Measurements from ENCODE around the gene ARHGEF6.

Gene ARHGEF6

DNA sequence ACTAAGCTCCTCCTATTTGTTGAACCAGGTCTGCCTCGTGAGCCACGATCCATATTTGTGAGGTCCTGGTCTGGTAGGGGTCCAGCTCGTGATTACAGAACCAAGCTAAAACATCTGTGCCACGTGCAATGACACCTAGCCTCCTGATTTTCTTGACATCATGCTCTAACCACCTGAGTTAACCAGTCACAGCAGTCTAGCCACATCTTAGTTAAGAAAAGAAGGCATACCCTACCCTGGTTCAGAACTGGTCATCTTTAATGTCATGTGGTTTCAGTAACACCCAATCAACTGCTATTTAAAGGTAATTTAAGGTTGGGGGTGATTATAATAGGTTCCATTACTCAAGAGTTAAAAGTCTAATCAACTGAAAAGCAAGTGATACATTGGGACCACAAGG lies 28.4 kb downstream of the ARHGEF6 start:
- Histone ChIP-seq H3K27ac (no peak overlapping the region), H3K4me3 (no peak overlapping the region)

GRCh38 chrX:136750364-136750763 lies 30.4 kb downstream of the ARHGEF6 start:
- H3K27ac ChIP-seq: no peak overlapping the region
- no peak overlapping the region for H3K4me3 ChIP-seq

DNA sequence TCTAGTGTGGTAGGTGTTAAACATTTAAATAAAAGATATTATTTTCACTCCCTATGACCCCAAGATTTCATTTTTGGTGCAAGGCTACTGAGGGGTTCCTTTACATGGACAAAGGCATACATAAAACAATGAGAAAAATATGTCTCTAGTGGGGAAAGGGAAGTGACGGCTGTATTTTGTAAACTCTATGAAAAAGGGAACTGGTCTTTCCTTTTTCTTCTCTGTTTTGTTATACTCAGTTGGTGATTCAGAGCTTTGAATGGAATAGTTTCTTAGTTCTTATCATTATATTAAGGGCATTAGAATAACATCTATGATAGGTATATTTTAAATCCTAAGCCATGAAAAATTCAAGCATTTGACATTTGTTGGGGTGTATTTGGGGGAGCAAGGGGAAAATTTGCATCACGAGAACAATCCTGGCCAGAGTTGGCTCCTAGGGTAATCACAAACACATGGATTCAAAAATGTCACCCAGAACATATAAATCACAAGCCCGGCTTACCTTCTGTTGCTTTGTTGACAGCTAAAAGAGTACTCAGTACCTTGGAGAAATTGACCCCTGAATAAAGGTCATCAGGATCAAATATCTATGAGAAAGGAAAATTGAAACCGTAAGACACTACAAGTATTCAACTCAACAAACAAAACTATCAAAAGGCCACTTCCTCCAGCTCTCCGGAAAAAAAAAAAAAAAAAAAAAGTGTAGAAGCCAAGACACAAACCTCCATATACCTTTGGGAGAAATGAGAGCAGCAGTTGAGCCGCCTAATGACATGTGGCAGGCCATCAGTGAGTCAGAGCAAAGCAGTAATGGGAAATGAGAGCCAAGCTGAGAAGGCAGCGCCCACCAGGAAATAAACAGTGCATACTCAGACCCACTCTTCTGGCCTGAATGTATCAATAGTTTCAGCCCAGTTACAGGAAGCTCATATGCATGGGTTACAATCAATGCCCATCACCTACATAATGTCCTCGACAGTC lies 33.4 kb downstream of the ARHGEF6 start:
- Histone ChIP-seq H3K27ac (peak overlapping the region in 8 of 21 experiments; percentile 16 to 55 (median 46)), H3K4me3 (no peak overlapping the region)

- H3K4me3 ChIP-seq: no peak overlapping the region
- peak overlapping the region in 4 of 21 experiments; percentile 29 to 55 (median 50) for H3K27ac ChIP-seq
These were observed 35.2 kb downstream of the ARHGEF6 start for GRCh38 chrX:136745215-136746173.

DNA sequence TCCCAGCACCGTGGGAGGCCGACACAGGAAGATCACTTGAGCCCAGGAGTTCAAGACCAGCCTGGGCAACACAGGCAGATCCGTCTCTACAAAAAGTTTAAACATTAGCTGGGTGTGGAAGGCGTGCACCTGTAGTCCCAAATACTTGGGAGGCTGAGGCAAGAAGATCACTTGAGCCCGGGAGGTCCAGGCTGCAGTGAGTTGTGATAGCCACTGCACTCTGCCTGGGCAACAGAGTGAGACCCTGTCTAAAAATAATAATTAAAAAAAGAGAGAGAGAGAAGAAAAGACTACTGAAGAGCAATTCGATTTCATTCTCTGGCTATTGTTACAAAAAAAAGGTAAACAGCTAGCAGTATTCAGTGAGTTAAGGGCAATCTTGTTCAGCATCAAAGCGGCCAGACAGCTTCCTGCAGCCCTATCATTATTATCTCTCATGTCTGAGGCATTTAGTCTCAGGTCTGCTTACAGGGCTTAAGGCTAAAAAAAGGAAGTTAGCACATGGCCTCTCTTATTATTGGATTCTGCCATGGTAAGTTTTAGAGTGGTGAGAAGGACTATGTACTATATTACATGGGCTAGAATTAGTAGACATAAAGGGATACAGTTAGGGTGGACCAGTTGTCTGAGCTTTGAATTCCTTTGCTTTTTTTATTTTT lies 37.9 kb downstream of the ARHGEF6 start:
- Histone ChIP-seq H3K4me3 (no peak overlapping the region), H3K27ac (no peak overlapping the region)

- no peak overlapping the region for H3K27ac ChIP-seq
- no peak overlapping the region for H3K4me3 ChIP-seq
These were observed 42.5 kb downstream of the ARHGEF6 start for GRCh38 chrX:136738049-136738729.

DNA sequence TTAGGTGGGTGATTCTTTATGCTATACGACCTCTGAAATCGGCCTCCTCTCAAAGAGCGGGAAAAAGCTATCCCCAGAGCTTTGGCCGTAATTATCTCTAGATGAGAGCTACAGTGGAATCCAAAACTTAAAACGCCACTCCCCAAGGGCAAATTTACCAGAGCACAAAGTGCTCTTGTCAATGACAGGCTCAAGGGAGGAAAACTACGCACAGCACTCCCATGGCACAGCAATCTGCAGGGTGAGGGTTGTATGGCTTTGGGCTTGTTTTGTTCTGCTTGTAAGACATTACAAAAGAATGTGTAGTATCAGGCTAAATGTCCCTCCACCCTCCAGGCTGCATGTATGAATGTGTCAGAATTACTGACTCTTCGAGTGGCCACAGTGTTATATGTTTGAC lies 44.0 kb downstream of the ARHGEF6 start:
- Histone ChIP-seq H3K27ac (no peak overlapping the region), H3K4me3 (no peak overlapping the region)

DNA sequence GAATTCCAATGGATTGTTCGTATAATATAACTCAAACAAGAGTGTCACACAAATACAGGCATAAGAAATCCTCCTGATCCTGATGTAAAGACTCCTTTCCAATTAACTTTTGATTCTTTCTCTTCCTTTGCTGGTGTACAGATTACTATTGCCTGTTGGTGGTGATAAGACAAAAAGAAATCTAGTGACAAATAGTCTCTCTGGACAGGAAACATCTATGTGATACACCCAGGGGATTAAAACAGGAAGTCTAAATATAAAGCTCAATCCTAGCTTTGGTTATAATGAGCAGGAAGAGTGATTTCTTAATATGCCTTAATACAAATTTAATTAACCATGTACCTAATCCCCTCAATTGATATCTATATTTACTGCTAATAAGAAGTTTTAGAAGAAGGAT lies 45.1 kb downstream of the ARHGEF6 start:
- Histone ChIP-seq H3K27ac (no peak overlapping the region), H3K4me3 (no peak overlapping the region)

DNA sequence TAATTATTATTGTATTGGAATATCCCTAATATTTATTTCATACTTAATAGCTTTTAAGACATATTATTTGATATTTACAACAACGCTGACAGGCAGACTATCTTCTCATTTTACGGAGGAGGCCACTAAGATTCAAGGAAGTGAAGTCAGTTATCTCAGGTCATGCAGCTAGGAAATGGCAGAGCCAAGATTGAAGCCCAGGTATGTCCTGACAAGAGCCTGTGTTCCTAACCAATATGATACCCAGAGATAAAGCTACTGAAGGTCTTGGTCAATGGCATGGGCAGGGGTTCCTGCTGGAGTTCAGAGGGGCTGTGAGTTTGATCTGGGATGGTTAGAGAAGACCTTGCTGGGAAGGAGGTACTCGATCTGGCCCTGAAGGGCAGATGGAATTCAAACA lies 47.1 kb downstream of the ARHGEF6 start:
- Histone ChIP-seq H3K27ac (no peak overlapping the region), H3K4me3 (no peak overlapping the region)

DNA sequence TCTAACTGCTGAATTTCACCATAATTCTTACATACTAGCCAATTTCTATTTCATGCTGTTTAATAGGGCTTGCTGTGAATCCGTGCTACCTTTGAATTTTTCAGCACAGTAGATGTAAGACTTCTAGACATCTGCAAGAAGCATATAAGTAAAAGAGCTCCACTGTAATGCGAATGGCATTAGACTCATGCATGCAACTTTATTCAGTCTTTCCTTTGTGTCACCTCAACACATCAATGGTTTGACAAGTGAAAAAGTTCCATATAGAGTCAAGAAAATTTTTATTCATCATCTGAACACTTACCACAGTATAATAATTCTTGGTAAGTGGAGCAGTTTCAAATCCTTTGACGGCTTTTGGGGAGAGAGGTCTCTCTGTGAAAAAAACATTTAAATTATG lies 48.9 kb downstream of the ARHGEF6 start:
- no peak overlapping the region for H3K4me3 ChIP-seq
- no peak overlapping the region for H3K27ac ChIP-seq

DNA sequence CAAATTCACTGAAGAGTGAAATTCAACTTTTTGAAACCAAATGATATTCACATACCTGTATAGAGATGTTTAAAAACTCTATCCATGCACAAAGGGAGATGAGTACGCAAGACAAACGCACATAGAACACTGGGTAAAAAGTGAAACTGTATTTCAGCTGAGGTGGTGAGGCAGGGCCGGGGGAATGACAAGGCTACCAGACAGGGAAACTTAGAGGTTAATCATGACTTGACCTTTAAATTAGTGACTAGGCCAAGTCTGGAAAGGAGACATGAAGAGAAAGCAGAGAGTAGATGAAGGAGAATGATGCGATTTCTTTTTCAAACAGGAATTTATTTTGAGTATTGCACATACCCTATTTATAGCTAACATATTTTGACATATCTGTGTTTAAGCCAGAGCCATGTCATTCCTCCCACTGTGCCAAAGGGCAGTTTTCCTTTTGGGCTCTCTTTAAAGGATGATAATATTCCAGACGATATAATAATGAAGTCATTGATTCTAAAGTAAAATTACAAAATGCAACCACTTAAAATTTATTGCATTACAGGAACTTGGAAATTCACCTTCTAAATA lies 49.4 kb downstream of the ARHGEF6 start:
- Histone ChIP-seq H3K4me3 (no peak overlapping the region), H3K27ac (no peak overlapping the region)

- Histone ChIP-seq H3K27ac (no peak overlapping the region), H3K4me3 (no peak overlapping the region)
These were observed 52.3 kb downstream of the ARHGEF6 start for GRCh38 chrX:136728393-136728792.

DNA sequence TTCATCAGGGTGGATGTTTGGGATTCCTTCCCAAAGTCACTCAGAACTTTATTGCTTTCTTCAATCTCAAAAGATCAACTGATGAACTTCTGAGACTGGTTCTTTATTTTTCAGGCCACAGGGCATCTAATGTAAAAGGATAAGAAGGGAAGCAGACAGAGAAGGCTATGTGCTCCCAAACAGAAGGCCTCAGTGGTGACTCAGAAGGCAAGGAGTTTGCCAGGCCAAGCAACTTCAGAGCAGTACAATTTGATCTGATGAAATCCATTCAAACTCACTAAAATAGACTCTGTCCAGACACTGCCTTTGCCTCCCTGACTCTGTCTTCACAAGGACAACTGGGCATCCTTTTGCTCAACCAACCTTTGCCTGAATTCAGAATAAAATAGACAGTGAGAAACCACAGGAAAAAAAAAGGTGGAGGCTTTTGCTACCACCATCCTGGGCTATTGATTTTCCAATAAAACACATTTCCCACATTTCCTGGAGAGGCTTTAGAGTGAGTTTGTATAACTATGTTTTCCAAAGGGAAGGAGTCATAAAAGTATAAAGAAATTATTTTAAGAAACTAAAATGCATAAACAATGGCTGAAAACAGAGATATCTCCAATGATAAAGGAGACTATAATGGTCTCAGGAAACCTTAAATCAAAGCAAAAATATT lies 55.2 kb downstream of the ARHGEF6 start:
- no peak overlapping the region for H3K4me3 ChIP-seq
- no peak overlapping the region for H3K27ac ChIP-seq

DNA sequence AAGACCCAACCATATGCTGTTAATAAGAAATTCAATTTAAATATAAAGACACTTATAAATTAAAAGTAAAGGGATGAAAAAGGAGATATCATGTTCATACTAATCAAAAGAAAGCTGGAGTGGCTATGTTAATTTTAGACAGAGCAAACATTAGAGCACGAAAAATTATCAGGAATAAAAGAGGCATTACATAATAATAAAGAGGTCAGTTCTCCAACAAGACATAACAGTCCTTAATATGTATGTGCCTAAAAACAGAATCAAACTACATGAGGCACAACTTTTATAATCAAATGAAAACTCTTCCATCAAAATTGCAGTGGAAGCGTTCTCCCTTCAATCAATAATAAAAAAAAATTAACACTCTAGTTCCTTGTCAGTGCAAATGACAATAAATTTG lies 62.6 kb downstream of the ARHGEF6 start:
- no peak overlapping the region for H3K27ac ChIP-seq
- H3K4me3 ChIP-seq: no peak overlapping the region

DNA sequence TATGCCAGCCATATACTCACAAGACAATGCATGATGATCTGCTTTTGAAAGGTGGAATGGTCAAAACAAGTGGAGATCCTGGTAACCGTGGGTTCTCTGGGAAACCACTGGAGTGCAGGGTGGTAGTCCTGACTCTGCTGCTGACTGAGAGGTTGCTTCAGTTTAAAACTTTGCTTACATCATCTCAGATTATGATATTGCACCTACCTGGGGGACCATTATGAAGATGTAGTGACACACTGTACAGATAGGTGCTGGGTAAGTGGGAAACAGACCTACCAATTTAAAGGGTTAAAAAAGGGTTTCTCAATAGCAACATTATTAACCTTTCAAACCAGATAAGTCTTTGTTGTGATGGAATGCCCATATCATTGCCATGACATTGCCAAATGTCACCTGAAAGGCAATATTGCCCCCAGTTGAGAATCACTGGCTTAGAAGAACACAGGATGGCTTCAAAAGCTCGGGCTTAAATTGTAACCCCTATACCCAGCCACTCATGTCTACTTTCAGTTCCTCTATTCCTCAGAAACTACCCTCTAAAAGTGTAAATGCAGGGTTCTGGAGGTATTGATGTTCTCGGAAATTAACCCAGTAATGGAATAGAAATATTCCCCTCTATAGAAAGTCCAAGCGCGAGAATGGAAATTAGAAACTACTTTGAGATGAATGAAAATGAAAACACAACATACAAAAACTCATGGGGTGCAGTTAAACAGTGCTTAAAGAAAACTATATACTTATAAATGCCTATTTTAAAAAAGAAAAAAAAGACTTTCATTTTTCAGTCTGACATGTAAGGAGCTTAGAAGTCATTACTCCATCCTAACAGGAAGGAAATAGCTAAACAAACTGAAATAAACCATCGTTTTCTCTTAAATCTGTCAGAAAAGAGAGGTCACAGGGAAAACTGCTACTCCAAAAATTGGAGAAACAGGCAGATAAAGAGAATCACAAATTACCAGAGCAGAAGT lies 65.8 kb downstream of the ARHGEF6 start:
- H3K4me3 ChIP-seq: no peak overlapping the region
- peak overlapping the region in 3 of 21 experiments; percentile 21 to 47 (median 43) for H3K27ac ChIP-seq

DNA sequence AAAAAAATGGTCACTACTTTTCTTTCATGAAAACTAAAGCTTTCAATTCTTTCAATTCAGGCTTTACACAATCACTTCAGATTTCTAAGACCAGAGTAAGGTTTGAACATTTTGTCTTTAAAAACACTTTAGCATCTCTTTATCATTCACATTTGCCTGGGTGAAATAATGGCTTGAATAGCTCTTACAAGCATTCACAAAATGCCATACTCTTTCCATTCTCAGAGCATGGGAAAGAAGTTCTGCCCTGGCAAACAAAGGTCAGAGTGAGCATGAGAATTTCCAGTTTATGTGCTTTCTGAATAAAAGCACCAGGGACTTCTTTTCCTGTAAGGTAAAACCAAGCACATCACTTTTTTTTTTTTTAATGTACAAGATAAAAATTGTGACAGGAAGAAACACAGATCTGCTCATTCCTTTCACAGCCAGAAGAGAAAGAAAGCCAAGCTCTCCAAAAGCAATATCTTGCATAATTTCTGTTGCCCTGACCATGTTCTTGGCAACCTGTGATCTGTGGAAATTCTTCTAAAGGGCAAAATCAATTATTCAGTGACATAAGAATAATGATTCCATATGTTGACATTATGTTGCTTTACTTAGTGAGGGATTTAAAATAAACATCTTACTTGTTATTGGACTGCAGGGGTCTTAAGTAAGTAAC lies 68.0 kb downstream of the ARHGEF6 start:
- no peak overlapping the region for H3K4me3 ChIP-seq
- H3K27ac ChIP-seq: peak overlapping the region in 3 of 21 experiments; percentile 6 to 37 (median 6)

DNA sequence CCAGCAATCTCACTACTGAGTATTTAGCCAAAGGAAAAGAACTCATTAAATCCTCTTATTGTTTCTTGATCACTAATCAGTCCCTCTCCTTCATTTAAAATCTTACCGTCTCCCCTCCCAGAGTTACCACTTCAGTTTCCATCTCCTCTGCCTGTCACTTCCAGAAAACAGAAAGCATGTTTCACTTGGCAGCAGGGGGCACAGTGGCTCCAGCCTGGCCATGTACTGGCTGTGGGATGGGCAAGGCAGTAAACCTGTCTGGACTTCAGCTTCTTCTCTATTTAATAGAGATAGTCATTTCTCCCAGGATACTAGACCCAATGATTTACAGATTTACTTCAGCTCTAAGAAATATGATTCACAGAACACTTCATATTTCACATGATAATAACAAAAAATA lies 69.6 kb downstream of the ARHGEF6 start:
- Histone ChIP-seq H3K27ac (peak overlapping the region in 5 of 21 experiments; percentile 32 to 59 (median 51)), H3K4me3 (no peak overlapping the region)
